H1 (cell line): ENCODE results near the gene TUBA3D. TPM values are rescaled to one million over a fixed set of nuclear protein-coding genes. Genes with fewer than 3 reads are reported as not detected.
"Not testable (repeated sequence)": the region's sequence is repeated elsewhere in the genome, so short reads cannot be mapped to it uniquely, and the experiment has no call there.

ENCODE experiments used
- CTCF ChIA-PET: fragments of 300-600 bp; sonication (Branson Sonifier 250); formaldehyde crosslinking; loops from one replicate; lab custom pipeline; 2021; ENCODE audit not compliant: partially characterized antibody; lab: Charles Lee
- POLR2A ChIA-PET: fragments of 300-600 bp; sonication (Branson Sonifier 250); formaldehyde crosslinking; loops from one replicate; lab custom pipeline; 2021; ENCODE audit warnings: inconsistent platforms; ENCODE audit not compliant: partially characterized antibody; lab: Charles Lee
- DNase-seq, 2 experiments: peaks; one replicate each; pipeline versions ENCODE4 v3.0.0 to v3.0.0-alpha.2; 2010 to 2022; ENCODE audit warnings: low spot score in 2 of 2, low read depth in 1 of 2, mixed read lengths in 1 of 2
- FAIRE-seq: peaks from 2 replicates; lab custom pipeline; 2011; peaks lifted over from hg19 to GRCh38; lab: Jason Lieb, UNC
- H2AFZ ChIP-seq: 2 replicates; pipeline ENCODE4 v1.8.1; 2012; ENCODE audit warnings: low read length, inconsistent platforms
- H2AK5ac ChIP-seq: 2 replicates; pipeline ENCODE4 v1.6.1; 2013; ENCODE audit warnings: low read depth, low read length
- H2BK120ac ChIP-seq: replicated peaks from 2 replicates; pipeline ENCODE3; 2013; ENCODE audit warnings: low read depth, low read length, inconsistent platforms
- H2BK12ac ChIP-seq: 2 replicates; pipeline ENCODE4 v1.6.1; 2013; ENCODE audit warnings: low read depth, low read length
- H2BK15ac ChIP-seq: 2 replicates; pipeline ENCODE4 v1.6.1; 2013; ENCODE audit warnings: low read length
- H2BK20ac ChIP-seq: 2 replicates; pipeline ENCODE4 v1.6.1; 2013; ENCODE audit warnings: low read length
- H2BK5ac ChIP-seq: 2 replicates; pipeline ENCODE4 v1.6.1; 2013; ENCODE audit warnings: low read depth, low read length
- H3K14ac ChIP-seq: 2 replicates; pipeline ENCODE4 v1.6.1; 2013; ENCODE audit warnings: inconsistent platforms; ENCODE audit not compliant: insufficient read length
- H3K18ac ChIP-seq: 2 replicates; pipeline ENCODE4 v1.6.1; 2013; ENCODE audit warnings: low read length; ENCODE audit errors: extremely low read depth
- H3K23ac ChIP-seq: 2 replicates; pipeline ENCODE4 v1.6.1; 2013; ENCODE audit warnings: inconsistent platforms; ENCODE audit not compliant: insufficient read length
- H3K23me2 ChIP-seq: 2 replicates; pipeline ENCODE4 v1.6.1; 2013; ENCODE audit warnings: low read depth, low read length
- H3K27ac ChIP-seq: 2 replicates; pipeline ENCODE4 v1.6.1; 2011; ENCODE audit warnings: low read depth, low read length, inconsistent platforms
- H3K27me3 ChIP-seq, 4 experiments: replicated peaks in 1 of 4; 1 replicate in 1 of 4; 2 replicates in 3 of 4; pipeline versions ENCODE4 v1.6.1 to v1.8.1; 2011 to 2013; ENCODE audit warnings: low read length in 3 of 4, mild to moderate bottlenecking in 3 of 4, inconsistent platforms in 2 of 4, mixed read lengths in 2 of 4, moderate library complexity in 1 of 4; ENCODE audit not compliant: control insufficient read depth in 3 of 4, insufficient read depth in 3 of 4; ENCODE audit errors: extremely low read depth in 1 of 4
- H3K36me3 ChIP-seq, 4 experiments: 2 replicates each; pipeline versions ENCODE4 v1.6.1 to v1.8.1; 2011 to 2013; ENCODE audit warnings: mild to moderate bottlenecking in 4 of 4, low read length in 3 of 4, moderate library complexity in 2 of 4, control low read depth in 1 of 4, inconsistent platforms in 1 of 4; ENCODE audit not compliant: insufficient read depth in 4 of 4, control insufficient read depth in 2 of 4
- H3K4ac ChIP-seq: replicated peaks from 2 replicates; pipeline ENCODE3; 2013; ENCODE audit warnings: low read length, low read depth, mixed read lengths, inconsistent platforms; ENCODE audit not compliant: insufficient read length
- H3K4me1 ChIP-seq, 4 experiments: replicated peaks in 1 of 4; 1 replicate in 1 of 4; 2 replicates in 3 of 4; pipeline versions ENCODE4 v1.6.1 to v1.8.1; 2011 to 2013; ENCODE audit warnings: low read length in 3 of 4, inconsistent platforms in 2 of 4, mixed read lengths in 1 of 4; ENCODE audit not compliant: insufficient read depth in 4 of 4, control insufficient read depth in 3 of 4
- H3K4me2 ChIP-seq, 2 experiments: 2 replicates each; pipeline versions ENCODE4 v1.6.1 to v1.8.1; 2011 to 2013; ENCODE audit warnings: low read depth in 2 of 2, low read length in 2 of 2, control low read depth in 1 of 2, inconsistent platforms in 1 of 2, mild to moderate bottlenecking in 1 of 2; ENCODE audit not compliant: insufficient read depth in 1 of 2
- H3K4me3 ChIP-seq, 4 experiments: fragments of 200-600, 300-600 bp in 1 of 4; sonication (generic), shearing (Covaris generic), sonication (Bioruptor Twin) in 1 of 4; 2 replicates each; pipeline versions ENCODE4 v1.5.1 to v1.8.1; 2011 to 2016; ENCODE audit warnings: low read length in 4 of 4, low read depth in 3 of 4, control low read depth in 2 of 4, inconsistent platforms in 2 of 4, mild to moderate bottlenecking in 2 of 4, mixed read lengths in 1 of 4, moderate library complexity in 1 of 4; ENCODE audit not compliant: insufficient read depth in 2 of 4; ENCODE audit errors: extremely low read depth in 1 of 4
- H3K56ac ChIP-seq: replicated peaks from 2 replicates; pipeline ENCODE3; 2013; ENCODE audit warnings: low read depth, mild to moderate bottlenecking, mixed read lengths, low read length, inconsistent platforms; ENCODE audit not compliant: insufficient read length
- H3K79me1 ChIP-seq: 2 replicates; pipeline ENCODE4 v1.6.1; 2013; ENCODE audit warnings: low read depth, low read length, control low read depth
- H3K79me2 ChIP-seq, 2 experiments: 2 replicates each; pipeline versions ENCODE4 v1.6.1 to v1.8.1; 2012 to 2013; ENCODE audit warnings: low read length in 2 of 2, mild to moderate bottlenecking in 2 of 2, inconsistent platforms in 1 of 2; ENCODE audit not compliant: insufficient read depth in 2 of 2, control insufficient read depth in 1 of 2
- H3K9ac ChIP-seq, 4 experiments: replicated peaks in 1 of 4; 1 replicate in 1 of 4; 2 replicates in 3 of 4; pipeline versions ENCODE4 v1.6.1 to v1.8.1; 2011 to 2013; ENCODE audit warnings: low read depth in 3 of 4, low read length in 3 of 4, control low read depth in 2 of 4, mild to moderate bottlenecking in 2 of 4, moderate library complexity in 2 of 4, inconsistent platforms in 1 of 4; ENCODE audit errors: extremely low read depth in 1 of 4
- H3K9me3 ChIP-seq, 2 experiments: 2 replicates each; pipeline versions ENCODE4 v1.6.1 to v1.8.1; 2012 to 2013; ENCODE audit warnings: mild to moderate bottlenecking in 2 of 2, moderate library complexity in 2 of 2, control low read depth in 1 of 2, inconsistent platforms in 1 of 2, low read depth in 1 of 2, low read length in 1 of 2, mixed read lengths in 1 of 2; ENCODE audit not compliant: insufficient read depth in 2 of 2
- H4K20me1 ChIP-seq, 2 experiments: replicated peaks in 1 of 2; 2 replicates each; pipeline versions ENCODE3 to v1.8.1; 2011 to 2013; ENCODE audit warnings: inconsistent platforms in 2 of 2, low read length in 2 of 2, mild to moderate bottlenecking in 1 of 2; ENCODE audit not compliant: insufficient read depth in 2 of 2, control insufficient read depth in 1 of 2
- H4K5ac ChIP-seq: 2 replicates; pipeline ENCODE4 v1.6.1; 2013; ENCODE audit warnings: low read length, low read depth, mixed read lengths, inconsistent platforms; ENCODE audit not compliant: insufficient read length
- H4K8ac ChIP-seq: 2 replicates; pipeline ENCODE4 v1.8.0; 2013; ENCODE audit warnings: mild to moderate bottlenecking, moderate library complexity, low read length, inconsistent platforms; ENCODE audit not compliant: insufficient read depth; ENCODE audit errors: extremely low read depth
- H4K91ac ChIP-seq: replicated peaks from 2 replicates; pipeline ENCODE3; 2013; ENCODE audit warnings: low read length, mixed read lengths, inconsistent platforms; ENCODE audit not compliant: insufficient read length
- WGBS, 2 experiments: shearing (Covaris generic) in 1 of 2; methylation state at CpG; one replicate each; pipeline versions ENCODE4 v1.1.6 to v1.1.7; 2013 to 2015; ENCODE audit warnings: low lambda C conversion rate in 2 of 2, mixed read lengths in 2 of 2, inconsistent platforms in 1 of 2, low coverage in 1 of 2, missing lambda C conversion rate in 1 of 2; ENCODE audit not compliant: insufficient replicate concordance in 2 of 2, insufficient coverage in 1 of 2, insufficient read length in 1 of 2; ENCODE audit errors: extremely low coverage in 1 of 2, missing lambda C conversion rate in 1 of 2; 5-methylcytosine and 5-hydroxymethylcytosine counted together
- polyA plus RNA-seq, 7 experiments: library from polyadenylated mRNA; depleted of rRNA in 3 of 7; stranded (reverse) in 5 of 7; unstranded in 2 of 7; fragments of >200 nt in 5 of 7; fragments of 200-250 nt in 2 of 7; gene quantifications; 1 replicate in 5 of 7; 2 replicates in 1 of 7; 4 replicates in 1 of 7; pipeline versions ENCODE4 v1.2.1 to v1.2.3, GENCODE V29; 2011 to 2013; ENCODE audit warnings: missing spikeins in 2 of 7, mixed read lengths in 2 of 7
- total RNA-seq: library from RNA; stranded (reverse); fragmentation: NEBNext Ultra II Directional; extraction: Animal tissue kit (Norgen Biotek cat#: 25700); gene quantifications from 2 replicates; pipeline ENCODE4 v1.2.1, GENCODE V29; 2021

TUBA3D gene
- total and polyA plus RNA-seq, 2 of the 8 experiments (the other 6 are each of a cell fraction or from before 2014, with no cell fraction given) = 0.15 TPM; not detected in 1

DNA sequence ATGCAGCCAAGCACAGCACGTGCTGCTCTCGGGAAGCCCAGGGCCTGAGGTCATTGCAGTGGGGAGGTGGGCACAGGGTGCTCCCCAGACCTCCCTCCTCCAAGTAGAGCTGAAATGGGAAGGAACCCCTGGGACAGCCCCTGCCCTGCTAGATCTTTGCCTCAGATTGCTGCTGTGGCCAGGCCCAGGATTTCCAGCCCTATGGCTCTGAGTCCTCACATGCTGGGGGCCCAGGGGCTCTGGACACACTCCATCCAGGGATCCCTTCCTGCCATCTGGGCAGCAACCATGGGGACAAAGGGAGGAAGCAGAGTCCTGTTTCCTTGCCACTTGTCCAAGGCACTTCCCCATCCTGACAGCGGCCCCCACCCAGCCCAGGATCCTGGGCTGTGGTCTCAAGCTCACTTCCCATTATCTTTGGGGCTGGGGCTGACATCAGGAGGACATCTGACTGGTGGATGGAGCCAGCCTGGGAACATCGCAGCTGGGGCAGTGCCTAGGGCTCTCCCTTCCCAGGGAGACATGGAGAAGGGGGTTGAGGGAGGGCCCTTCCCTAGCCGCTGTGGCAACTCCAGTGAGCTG is 54.0 kb downstream of the TUBA3D start:
- DNase-seq = peak in 1 of 2 experiments; percentile 40
- 100% methylated on average over 2 of the region's 5 CpGs; no CpG with 5 or more reads in 1 of the 2 experiments for WGBS, 2 experiments
- H2AFZ ChIP-seq, H2BK120ac ChIP-seq, H3K27me3 ChIP-seq, H3K27ac ChIP-seq, H4K20me1 ChIP-seq, H3K4me3 ChIP-seq, H3K9ac ChIP-seq, H2BK5ac ChIP-seq, H3K79me2 ChIP-seq, H3K4ac ChIP-seq, H3K4me2 ChIP-seq, H3K23me2 ChIP-seq, H3K14ac ChIP-seq, FAIRE-seq, H3K79me1 ChIP-seq, POLR2A ChIA-PET, H2AK5ac ChIP-seq, H2BK12ac ChIP-seq, H2BK20ac ChIP-seq, H4K8ac ChIP-seq, H4K91ac ChIP-seq, H3K4me1 ChIP-seq, H3K36me3 ChIP-seq, H4K5ac ChIP-seq, H3K9me3 ChIP-seq, H3K18ac ChIP-seq, H2BK15ac ChIP-seq, H3K56ac ChIP-seq, H3K23ac ChIP-seq, CTCF ChIA-PET: not testable (repeated sequence)
